ENCODE results near the gene SLC38A9. TPM values are rescaled to one million over a fixed set of nuclear protein-coding genes. Genes with fewer than 3 reads are reported as not detected.

SLC38A9 gene
- total and polyA plus RNA-seq, 4 donors: 11.4 to 31.0 (median 18.6) TPM

DNA sequence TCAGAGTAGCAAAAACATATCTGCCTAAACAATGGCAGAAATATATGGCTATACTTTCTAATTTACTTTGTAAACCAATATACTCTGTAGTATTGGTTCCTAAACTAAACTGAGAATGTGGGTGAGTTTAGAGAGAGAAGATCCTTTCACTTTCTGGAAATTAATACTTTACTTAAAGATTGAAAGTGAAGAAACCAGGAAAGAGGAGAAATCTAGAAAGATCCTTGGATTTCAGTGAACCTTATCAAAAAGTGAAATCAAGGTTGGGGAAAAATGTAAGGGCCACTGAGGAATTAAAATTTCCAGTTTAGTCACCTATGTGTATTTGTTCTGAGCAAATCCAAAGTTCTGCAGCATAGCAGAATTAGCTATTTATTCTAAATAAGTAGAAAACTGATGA is 5.9 kb downstream of the SLC38A9 start:
- DNase-seq (ENCODE audit: low spot score): no peak
- Histone ChIP-seq H3K27me3 (ENCODE audit: control insufficient read depth in 4 of 4, insufficient read depth in 4 of 4, low read length in 3 of 4) (no peaks in the 10 kb centered on the region), H3K27ac (ENCODE audit: low read depth in 1 of 2, low read length in 2 of 2) (no peak overlapping the region), H3K36me3 (ENCODE audit: control insufficient read depth in 4 of 4, insufficient read depth in 3 of 4, low read depth in 1 of 4, low read length in 3 of 4) (peaks cover 0 to 3% (median 0%) of the 10 kb centered on the region in 4 donors), H3K4me3 (ENCODE audit: low read depth in 1 of 3, low read length in 3 of 3) (no peak overlapping the region), H3K9me3 (ENCODE audit: control insufficient read depth in 4 of 4, low read length in 3 of 4) (no peaks in the 10 kb centered on the region), H3K4me1 (ENCODE audit: control insufficient read depth in 4 of 4, insufficient read depth in 4 of 4, low read length in 3 of 4) (peaks cover 0 to 2% (median 2%) of the 10 kb centered on the region in 4 donors), H3K9ac (ENCODE audit: low read depth in 1 of 2, low read length in 2 of 2) (no peak overlapping the region)
- TF ChIP-seq, protein P1, sequence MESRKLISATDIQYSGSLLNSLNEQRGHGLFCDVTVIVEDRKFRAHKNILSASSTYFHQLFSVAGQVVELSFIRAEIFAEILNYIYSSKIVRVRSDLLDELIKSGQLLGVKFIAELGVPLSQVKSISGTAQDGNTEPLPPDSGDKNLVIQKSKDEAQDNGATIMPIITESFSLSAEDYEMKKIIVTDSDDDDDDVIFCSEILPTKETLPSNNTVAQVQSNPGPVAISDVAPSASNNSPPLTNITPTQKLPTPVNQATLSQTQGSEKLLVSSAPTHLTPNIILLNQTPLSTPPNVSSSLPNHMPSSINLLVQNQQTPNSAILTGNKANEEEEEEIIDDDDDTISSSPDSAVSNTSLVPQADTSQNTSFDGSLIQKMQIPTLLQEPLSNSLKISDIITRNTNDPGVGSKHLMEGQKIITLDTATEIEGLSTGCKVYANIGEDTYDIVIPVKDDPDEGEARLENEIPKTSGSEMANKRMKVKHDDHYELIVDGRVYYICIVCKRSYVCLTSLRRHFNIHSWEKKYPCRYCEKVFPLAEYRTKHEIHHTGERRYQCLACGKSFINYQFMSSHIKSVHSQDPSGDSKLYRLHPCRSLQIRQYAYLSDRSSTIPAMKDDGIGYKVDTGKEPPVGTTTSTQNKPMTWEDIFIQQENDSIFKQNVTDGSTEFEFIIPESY (IDR thresholded peaks at IDR 0.05): no peak
- TF ChIP-seq TAF1 (conservative IDR thresholded peaks at IDR 0.05) (no peak), SP1 (IDR thresholded peaks at IDR 0.05) (no peak), HNF4G (IDR thresholded peaks at IDR 0.05) (no peak)
- TF ChIP-seq, protein P2, sequence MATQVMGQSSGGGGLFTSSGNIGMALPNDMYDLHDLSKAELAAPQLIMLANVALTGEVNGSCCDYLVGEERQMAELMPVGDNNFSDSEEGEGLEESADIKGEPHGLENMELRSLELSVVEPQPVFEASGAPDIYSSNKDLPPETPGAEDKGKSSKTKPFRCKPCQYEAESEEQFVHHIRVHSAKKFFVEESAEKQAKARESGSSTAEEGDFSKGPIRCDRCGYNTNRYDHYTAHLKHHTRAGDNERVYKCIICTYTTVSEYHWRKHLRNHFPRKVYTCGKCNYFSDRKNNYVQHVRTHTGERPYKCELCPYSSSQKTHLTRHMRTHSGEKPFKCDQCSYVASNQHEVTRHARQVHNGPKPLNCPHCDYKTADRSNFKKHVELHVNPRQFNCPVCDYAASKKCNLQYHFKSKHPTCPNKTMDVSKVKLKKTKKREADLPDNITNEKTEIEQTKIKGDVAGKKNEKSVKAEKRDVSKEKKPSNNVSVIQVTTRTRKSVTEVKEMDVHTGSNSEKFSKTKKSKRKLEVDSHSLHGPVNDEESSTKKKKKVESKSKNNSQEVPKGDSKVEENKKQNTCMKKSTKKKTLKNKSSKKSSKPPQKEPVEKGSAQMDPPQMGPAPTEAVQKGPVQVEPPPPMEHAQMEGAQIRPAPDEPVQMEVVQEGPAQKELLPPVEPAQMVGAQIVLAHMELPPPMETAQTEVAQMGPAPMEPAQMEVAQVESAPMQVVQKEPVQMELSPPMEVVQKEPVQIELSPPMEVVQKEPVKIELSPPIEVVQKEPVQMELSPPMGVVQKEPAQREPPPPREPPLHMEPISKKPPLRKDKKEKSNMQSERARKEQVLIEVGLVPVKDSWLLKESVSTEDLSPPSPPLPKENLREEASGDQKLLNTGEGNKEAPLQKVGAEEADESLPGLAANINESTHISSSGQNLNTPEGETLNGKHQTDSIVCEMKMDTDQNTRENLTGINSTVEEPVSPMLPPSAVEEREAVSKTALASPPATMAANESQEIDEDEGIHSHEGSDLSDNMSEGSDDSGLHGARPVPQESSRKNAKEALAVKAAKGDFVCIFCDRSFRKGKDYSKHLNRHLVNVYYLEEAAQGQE (IDR thresholded peaks at IDR 0.05): no peak

DNA sequence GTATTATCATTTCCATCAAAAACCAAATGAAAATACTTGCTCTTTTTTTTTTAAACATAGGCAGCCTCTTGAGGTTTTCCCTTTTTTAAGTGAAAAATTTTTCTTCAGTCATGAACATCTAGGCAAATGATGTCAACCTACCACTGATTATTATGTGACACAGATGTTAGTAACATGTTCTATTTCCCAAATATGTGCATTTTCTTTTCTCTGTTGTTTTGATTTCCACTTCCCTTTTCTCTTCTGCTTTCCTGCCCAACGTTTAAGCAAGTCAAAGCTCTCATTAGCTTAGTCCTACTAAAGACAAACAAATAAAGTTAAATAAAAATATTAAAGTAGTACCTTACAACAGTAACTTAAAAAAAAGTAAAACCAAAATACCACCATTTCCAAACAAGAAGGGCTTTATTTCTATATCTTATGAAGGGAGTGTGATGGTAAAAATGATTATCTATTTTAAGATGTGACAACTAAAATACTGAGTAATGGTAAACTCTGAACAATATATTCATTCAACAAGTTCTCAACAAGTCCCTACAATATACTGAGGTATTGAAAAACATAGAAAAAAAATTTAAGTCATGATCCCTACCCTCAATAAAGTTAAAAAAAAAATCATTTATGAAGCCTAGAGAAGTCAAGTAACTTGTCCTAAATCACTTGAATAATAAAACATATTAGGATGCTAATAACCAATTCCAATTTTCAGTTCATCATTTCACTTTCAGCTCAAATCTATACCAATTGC is 9.4 kb downstream of the SLC38A9 start:
- Histone ChIP-seq H3K4me1 (ENCODE audit: control insufficient read depth in 4 of 4, insufficient read depth in 4 of 4, low read length in 3 of 4) (no peaks in the 10 kb centered on the region), H3K9me3 (ENCODE audit: control insufficient read depth in 4 of 4, low read length in 3 of 4) (no peaks in the 10 kb centered on the region), H3K4me3 (ENCODE audit: low read depth in 1 of 3, low read length in 3 of 3) (no peak overlapping the region), H3K9ac (ENCODE audit: low read depth in 1 of 2, low read length in 2 of 2) (no peak overlapping the region), H3K27ac (ENCODE audit: low read depth in 1 of 2, low read length in 2 of 2) (no peak overlapping the region), H3K27me3 (ENCODE audit: control insufficient read depth in 4 of 4, insufficient read depth in 4 of 4, low read length in 3 of 4) (no peaks in the 10 kb centered on the region), H3K36me3 (ENCODE audit: control insufficient read depth in 4 of 4, insufficient read depth in 3 of 4, low read depth in 1 of 4, low read length in 3 of 4) (peaks cover 0 to 3% (median 0%) of the 10 kb centered on the region in 4 donors)
- TF ChIP-seq, protein P3, sequence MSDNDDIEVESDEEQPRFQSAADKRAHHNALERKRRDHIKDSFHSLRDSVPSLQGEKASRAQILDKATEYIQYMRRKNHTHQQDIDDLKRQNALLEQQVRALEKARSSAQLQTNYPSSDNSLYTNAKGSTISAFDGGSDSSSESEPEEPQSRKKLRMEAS (IDR thresholded peaks at IDR 0.05): no peak
- TF ChIP-seq, protein P2 (IDR thresholded peaks at IDR 0.05): no peak
- TF ChIP-seq RAD21 (IDR thresholded peaks at IDR 0.05) (no peak), TAF1 (conservative IDR thresholded peaks at IDR 0.05) (no peak), GABPA (IDR thresholded peaks at IDR 0.05 in 1 of 2, conservative IDR thresholded peaks at IDR 0.05 in 1 of 2) (no peak), JUND (IDR thresholded peaks at IDR 0.05) (no peak)
- 60% methylated on average over 1 of the region's 1 CpG for WGBS
- DNase-seq (ENCODE audit: low spot score): no peak

Measured in liver (tissue), 9 donors.